ENCODE data around the gene HEXB. TPM values are rescaled to one million over a fixed set of nuclear protein-coding genes. Genes with fewer than 3 reads are reported as not detected.
A peak's percentile ranks its signal among the peaks of the same experiment; 100 is the strongest.

The HEXB gene
- total and polyA plus RNA-seq, 2 of the 4 experiments (the other 2 are of a cell fraction): 76.7 to 126 TPM

GRCh38 chr5:74725331-74725730 lies 40.3 kb downstream of the HEXB start:
- Histone ChIP-seq H3K56ac (ENCODE audit: extremely low read depth, insufficient read depth, low read length) (no peak overlapping the region), H3K23ac (ENCODE audit: low read depth, low read length) (no peak overlapping the region), H4K5ac (ENCODE audit: low read depth, low read length) (no peak overlapping the region), H3K9me3 (ENCODE audit: control insufficient read depth, insufficient read depth, low read length) (no peaks in the 10 kb centered on the region), H3K36me3 (ENCODE audit: control insufficient read depth, insufficient read depth, low read length) (peaks cover 22% of the 10 kb centered on the region), H3K27ac (ENCODE audit: insufficient read depth, low read length) (no peak overlapping the region), H4K8ac (ENCODE audit: low read depth in 2 of 2, low read length in 2 of 2) (no peak overlapping the region), H3K18ac (ENCODE audit: low read depth, low read length) (no peak overlapping the region), H3K27me3 (ENCODE audit: control insufficient read depth, insufficient read depth, low read length) (no peaks in the 10 kb centered on the region), H3K4me2 (ENCODE audit: low read depth, low read length) (no peak overlapping the region), H3K4me3 (ENCODE audit: insufficient read depth, low read depth, low read length) (no peak overlapping the region), H2BK15ac (ENCODE audit: low read depth, low read length) (no peak overlapping the region), H3K9ac (ENCODE audit: low read depth, low read length) (no peak overlapping the region), H3K14ac (replicated peaks; ENCODE audit: low read depth, low read length) (no peak overlapping the region), H4K20me1 (ENCODE audit: insufficient read depth, low read length) (no peaks in the 10 kb centered on the region), H2BK120ac (ENCODE audit: low read depth, low read length) (no peak overlapping the region), H3K4ac (ENCODE audit: low read depth, low read length) (no peak overlapping the region), H2BK5ac (ENCODE audit: low read depth, low read length, poor library complexity, severe bottlenecking) (no peak overlapping the region), H3K9me1 (ENCODE audit: insufficient read depth, low read length) (no peaks in the 10 kb centered on the region), H3K4me1 (ENCODE audit: control insufficient read depth, insufficient read depth, low read length) (no peaks in the 10 kb centered on the region), H2AK9ac (replicated peaks; ENCODE audit: low read depth, low read length, poor library complexity) (no peak overlapping the region), H4K91ac (ENCODE audit: insufficient read depth, low read depth, low read length) (no peak overlapping the region), H2AFZ (replicated peaks; ENCODE audit: low read length, poor library complexity) (no peak overlapping the region), H2BK20ac (ENCODE audit: low read depth, low read length) (no peak overlapping the region), H3K79me1 (ENCODE audit: low read depth in 1 of 2, low read length in 2 of 2) (0 out of 4 replicates have a peak, but pooled peaks cover 0 to 3% of the 10 kb centered on the region in 2 experiments), H2AK5ac (ENCODE audit: low read depth, low read length) (no peak overlapping the region)
- BruUV-seq (replicated peaks): no TSS peak
- CTCF ChIA-PET: interaction anchor here (0.5 kb wide), 1 partner anchor 262 kb away, joined by 3 read pairs; no protein-coding TSS in a partner anchor
- 100% methylated on average over 1 of the region's 1 CpG; no CpG with 5 or more reads in 1 of the 2 experiments for WGBS, 2 experiments (ENCODE audit: extremely low coverage in 2 of 2, insufficient read length in 1 of 2)
- in situ Hi-C loops (cut with MboI; ENCODE audit: low sequenced_read_pairs): no loop called here
- intact Hi-C loops (cut with micrococcal nuclease): no loop called here
- DNase-seq (peak; percentile 40), ATAC-seq (ENCODE audit: low read depth) (no peak)
- TF ChIP-seq RAD21 (IDR thresholded peaks at IDR 0.05; ENCODE audit: low read length): no peak
- no peak for TF ChIP-seq POLR2A (IDR thresholded peaks at IDR 0.05; ENCODE audit: low read depth, low read length)
- no peak for TF ChIP-seq FOS (IDR thresholded peaks at IDR 0.05; ENCODE audit: low read depth, low read length)
- TF ChIP-seq NFE2L2 (IDR thresholded peaks at IDR 0.05; ENCODE audit: low read depth, low read length): no peak
- POLR2A ChIA-PET (ENCODE audit: unreplicated experiment): no interaction called here
- dilution Hi-C loops (cut with HindIII; ENCODE audit: low sequenced_read_pairs, unreplicated experiment): no loop called here

Measured in IMR-90 (cell line).